Upper lobe of right lung (tissue), 1 donor: Measurements from ENCODE around the gene FAR1. TPM values are rescaled to one million over a fixed set of nuclear protein-coding genes. Genes with fewer than 3 reads are reported as not detected.
"Not testable (repeated sequence)": the region's sequence is repeated elsewhere in the genome, so short reads cannot be mapped to it uniquely, and the experiment has no call there.

Experiments
- ATAC-seq: fragments of 200-7000 bp; cut with Tn5 transposase; one replicate; pipeline ENCODE4 v1.9.1; 2020; ENCODE audit warnings: mild to moderate bottlenecking, moderate library complexity
- DNase-seq: peaks from one replicate; pipeline ENCODE4 v3.0.0-alpha.2; 2020
- H3K27ac ChIP-seq: fragments of 200-600 bp; one replicate; pipeline ENCODE4 v1.8.0; 2022
- H3K27me3 ChIP-seq: fragments of 200-600 bp; one replicate; pipeline ENCODE4 v1.8.0; 2022; ENCODE audit warnings: mild to moderate bottlenecking
- H3K36me3 ChIP-seq: fragments of 200-600 bp; one replicate; pipeline ENCODE4 v1.8.0; 2022
- H3K4me1 ChIP-seq: fragments of 200-600 bp; one replicate; pipeline ENCODE4 v1.8.0; 2022
- H3K4me3 ChIP-seq: fragments of 200-600 bp; one replicate; pipeline ENCODE4 v1.8.0; 2022; ENCODE audit warnings: mild to moderate bottlenecking
- H3K9me3 ChIP-seq: fragments of 200-600 bp; one replicate; pipeline ENCODE4 v1.8.0; 2022
- intact Hi-C: fragments of 100-400 bp; cut with DNase I; formaldehyde crosslinking; loops from one replicate; pipeline ENCODE4 v1.11.0; 2022
- total RNA-seq: library from RNA; stranded (reverse); fragmentation: NEBNext Ultra II Directional; extraction: Animal tissue kit (Norgen Biotek cat#: 25700); gene quantifications from one replicate; pipeline ENCODE4 v1.2.1, GENCODE V29; 2021
- TF ChIP-seq, protein P1 (sequence below): fragments of 200-600 bp; IDR thresholded peaks from one replicate; pipeline ENCODE4 v1.8.0; 2022; ENCODE audit warnings: antibody characterized with exemption
- donor health status: DM: no; HTN: yes; CAD: no; lungs with severe emphysema.

FAR1 gene
- total RNA-seq, 1 donor from 2014 or later: 59.7 TPM

DNA sequence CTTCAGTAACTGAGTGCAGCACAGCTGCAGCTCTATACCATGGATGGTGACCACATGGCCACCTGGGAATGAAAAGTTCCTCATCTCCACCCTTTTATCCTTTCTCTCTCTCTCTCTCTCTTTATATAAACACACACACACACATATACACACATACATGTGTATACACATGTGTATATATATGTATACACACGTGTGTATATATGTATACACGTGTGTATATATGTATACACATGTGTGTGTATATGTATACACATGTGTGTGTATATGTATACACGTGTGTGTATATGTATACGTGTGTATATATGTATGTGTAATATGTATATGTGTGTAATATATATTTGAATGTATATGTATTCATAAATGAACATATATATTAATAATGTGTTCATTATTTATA is 18.8 kb upstream of the FAR1 start:
- peaks cover 4% of the 10 kb centered on the region for H3K27me3 ChIP-seq
- H3K4me1 ChIP-seq: no peaks in the 10 kb centered on the region
- H3K27ac ChIP-seq: no peak overlapping the region
- DNase-seq: no peak
- H3K4me3 ChIP-seq: no peak overlapping the region
- no peaks in the 10 kb centered on the region for H3K36me3 ChIP-seq
- intact Hi-C loops: no loop called here
- H3K9me3 ChIP-seq: no peaks in the 10 kb centered on the region
- TF ChIP-seq, protein P1, sequence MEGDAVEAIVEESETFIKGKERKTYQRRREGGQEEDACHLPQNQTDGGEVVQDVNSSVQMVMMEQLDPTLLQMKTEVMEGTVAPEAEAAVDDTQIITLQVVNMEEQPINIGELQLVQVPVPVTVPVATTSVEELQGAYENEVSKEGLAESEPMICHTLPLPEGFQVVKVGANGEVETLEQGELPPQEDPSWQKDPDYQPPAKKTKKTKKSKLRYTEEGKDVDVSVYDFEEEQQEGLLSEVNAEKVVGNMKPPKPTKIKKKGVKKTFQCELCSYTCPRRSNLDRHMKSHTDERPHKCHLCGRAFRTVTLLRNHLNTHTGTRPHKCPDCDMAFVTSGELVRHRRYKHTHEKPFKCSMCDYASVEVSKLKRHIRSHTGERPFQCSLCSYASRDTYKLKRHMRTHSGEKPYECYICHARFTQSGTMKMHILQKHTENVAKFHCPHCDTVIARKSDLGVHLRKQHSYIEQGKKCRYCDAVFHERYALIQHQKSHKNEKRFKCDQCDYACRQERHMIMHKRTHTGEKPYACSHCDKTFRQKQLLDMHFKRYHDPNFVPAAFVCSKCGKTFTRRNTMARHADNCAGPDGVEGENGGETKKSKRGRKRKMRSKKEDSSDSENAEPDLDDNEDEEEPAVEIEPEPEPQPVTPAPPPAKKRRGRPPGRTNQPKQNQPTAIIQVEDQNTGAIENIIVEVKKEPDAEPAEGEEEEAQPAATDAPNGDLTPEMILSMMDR: no peak
- ATAC-seq: no peak

DNA sequence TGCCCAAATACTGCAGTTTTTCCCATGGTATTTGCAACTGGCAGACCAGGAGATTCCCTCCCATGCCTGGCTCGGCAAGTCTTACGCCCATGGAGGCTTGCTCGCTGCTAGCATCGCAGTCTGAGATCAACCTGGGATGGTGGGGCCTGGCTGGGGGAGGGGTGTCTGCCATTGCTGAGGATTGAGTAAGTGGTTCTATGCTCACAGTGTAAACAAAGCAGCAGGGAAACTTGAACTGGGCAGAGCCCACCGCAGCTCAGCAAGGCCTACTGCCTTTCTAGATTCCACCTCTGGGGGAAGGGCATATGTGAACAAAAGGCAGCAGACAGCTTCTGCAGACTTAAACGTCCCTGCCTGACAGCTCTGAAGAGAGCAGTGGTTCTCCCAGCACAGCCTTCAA is 17.0 kb upstream of the FAR1 start:
- DNase-seq, ATAC-seq, H3K9me3 ChIP-seq, intact Hi-C loops, H3K4me1 ChIP-seq, H3K36me3 ChIP-seq, H3K27ac ChIP-seq, H3K4me3 ChIP-seq, H3K27me3 ChIP-seq: not testable (repeated sequence)

DNA sequence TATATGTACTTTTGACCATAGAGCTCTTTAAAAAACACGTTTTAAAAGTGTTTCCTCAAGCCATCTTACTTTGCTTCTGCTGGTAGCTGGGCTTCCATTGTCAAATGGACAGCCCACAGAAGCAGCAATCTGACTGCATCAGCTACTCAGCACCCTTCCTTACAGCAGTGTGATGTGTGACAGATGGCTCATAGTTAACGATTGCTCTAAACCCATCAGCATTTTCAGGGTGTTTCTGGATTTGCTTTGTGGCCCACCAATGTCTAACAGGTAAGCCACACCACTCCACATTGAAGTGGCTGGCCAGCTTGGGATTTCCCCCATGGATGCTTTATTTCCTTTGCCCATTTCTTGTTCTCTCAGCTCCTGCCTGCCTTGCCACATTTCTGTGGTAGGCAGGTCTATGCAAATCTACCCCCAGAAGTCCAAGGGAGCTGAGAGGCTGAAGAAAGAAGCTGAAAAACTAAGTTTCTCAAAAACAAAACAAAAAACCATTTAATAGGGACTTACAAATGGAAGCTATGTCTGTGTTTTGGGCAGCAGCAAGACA is 7.3 kb upstream of the FAR1 start:
- Histone ChIP-seq H3K36me3 (no peaks in the 10 kb centered on the region), H3K27ac (no peak overlapping the region), H3K9me3 (no peaks in the 10 kb centered on the region), H3K4me1 (no peaks in the 10 kb centered on the region), H3K27me3 (no peaks in the 10 kb centered on the region), H3K4me3 (no peak overlapping the region)
- no peak for DNase-seq
- TF ChIP-seq, protein P1: no peak
- no peak for ATAC-seq
- intact Hi-C loops: no loop called here

DNA sequence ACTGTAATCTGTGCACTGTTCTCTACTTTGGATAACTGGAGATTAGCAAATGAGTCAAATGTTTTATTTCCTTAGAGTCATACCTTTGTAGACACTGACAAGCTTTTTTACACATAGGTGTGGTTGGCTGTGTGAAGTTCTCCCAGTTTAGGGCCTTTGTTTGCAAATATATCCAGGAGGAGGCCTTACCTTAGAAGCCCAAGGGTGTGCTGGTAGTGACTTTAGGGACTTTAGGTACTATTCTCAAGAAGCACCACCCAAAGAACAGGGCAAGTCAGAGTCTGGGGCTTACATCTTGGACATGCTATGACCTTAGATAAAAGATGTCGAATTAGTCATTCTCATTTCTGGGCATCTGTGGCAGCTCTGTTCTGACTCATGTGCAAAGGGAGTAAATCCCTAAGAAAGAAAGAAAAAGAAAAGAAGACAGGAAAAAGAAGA is 4.8 kb upstream of the FAR1 start:
- H3K27me3 ChIP-seq: no peaks in the 10 kb centered on the region
- no peaks in the 10 kb centered on the region for H3K36me3 ChIP-seq
- no peak for ATAC-seq
- intact Hi-C loops: no loop called here
- no peak overlapping the region for H3K4me3 ChIP-seq
- TF ChIP-seq, protein P1: no peak
- H3K27ac ChIP-seq: no peak overlapping the region
- H3K9me3 ChIP-seq: no peaks in the 10 kb centered on the region
- H3K4me1 ChIP-seq: peaks cover 6% of the 10 kb centered on the region
- no peak for DNase-seq

DNA sequence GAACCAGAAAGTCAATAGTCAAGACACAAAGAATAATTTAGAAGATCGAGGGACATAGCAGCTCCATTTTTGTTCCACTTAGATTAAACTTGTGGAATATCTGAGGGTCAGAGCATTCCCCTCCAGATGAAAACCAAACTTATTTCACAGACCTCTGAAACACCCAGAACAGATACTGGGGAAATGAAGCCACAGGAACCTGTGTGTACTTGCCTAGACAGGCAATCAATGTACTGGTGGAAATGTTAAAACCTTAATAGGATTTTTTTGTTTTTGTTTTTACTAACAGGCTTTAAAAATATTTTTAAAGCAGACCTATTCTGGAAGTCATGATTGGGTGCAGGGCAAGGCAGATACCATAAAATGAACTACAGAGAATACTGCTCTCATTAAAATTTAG is 4.1 kb upstream of the FAR1 start:
- no peaks in the 10 kb centered on the region for H3K9me3 ChIP-seq
- H3K27me3 ChIP-seq: no peaks in the 10 kb centered on the region
- intact Hi-C loops: no loop called here
- no peaks in the 10 kb centered on the region for H3K36me3 ChIP-seq
- TF ChIP-seq, protein P1: no peak
- no peak for DNase-seq
- no peak overlapping the region for H3K4me3 ChIP-seq
- H3K4me1 ChIP-seq: peaks cover 6% of the 10 kb centered on the region
- no peak overlapping the region for H3K27ac ChIP-seq
- no peak for ATAC-seq

DNA sequence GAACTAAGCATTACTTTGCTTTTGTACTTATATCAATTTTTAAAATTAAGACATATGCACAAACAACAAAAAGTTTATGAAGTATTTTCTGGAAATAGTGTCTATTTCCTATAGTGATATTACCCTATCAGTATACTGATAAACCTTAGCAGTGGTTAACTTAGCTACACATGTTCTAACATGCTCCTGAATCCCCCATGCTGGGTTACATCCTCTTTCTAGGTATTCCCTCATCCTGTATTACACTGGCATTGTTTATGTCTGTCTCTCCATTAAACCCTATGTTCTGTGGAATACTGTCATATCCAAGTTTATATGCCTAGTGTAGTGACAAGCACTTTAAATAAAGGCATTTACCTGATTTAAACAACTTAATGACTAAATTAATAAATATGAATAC is 1.8 kb upstream of the FAR1 start:
- H3K27ac ChIP-seq: no peak overlapping the region
- TF ChIP-seq, protein P1: no peak
- H3K9me3 ChIP-seq: no peaks in the 10 kb centered on the region
- no peaks in the 10 kb centered on the region for H3K27me3 ChIP-seq
- no peaks in the 10 kb centered on the region for H3K36me3 ChIP-seq
- DNase-seq (no peak), ATAC-seq (no peak)
- H3K4me1 ChIP-seq: peaks cover 19% of the 10 kb centered on the region
- no peak overlapping the region for H3K4me3 ChIP-seq
- intact Hi-C loops: no loop called here
